GM19463 (cell line): ENCODE results near the gene HEXIM2.
"Not testable (repeated sequence)": the region's sequence is repeated elsewhere in the genome, so short reads cannot be mapped to it uniquely, and the experiment has no call there.

Source experiments
- ATAC-seq: cut with Tn5 transposase; IDR thresholded peaks from one replicate; pipeline ENCODE4 v1.9.1; 2021; ENCODE audit warnings: mild to moderate bottlenecking, moderate library complexity; ENCODE audit not compliant: unreplicated experiment

The HEXIM2 gene

DNA sequence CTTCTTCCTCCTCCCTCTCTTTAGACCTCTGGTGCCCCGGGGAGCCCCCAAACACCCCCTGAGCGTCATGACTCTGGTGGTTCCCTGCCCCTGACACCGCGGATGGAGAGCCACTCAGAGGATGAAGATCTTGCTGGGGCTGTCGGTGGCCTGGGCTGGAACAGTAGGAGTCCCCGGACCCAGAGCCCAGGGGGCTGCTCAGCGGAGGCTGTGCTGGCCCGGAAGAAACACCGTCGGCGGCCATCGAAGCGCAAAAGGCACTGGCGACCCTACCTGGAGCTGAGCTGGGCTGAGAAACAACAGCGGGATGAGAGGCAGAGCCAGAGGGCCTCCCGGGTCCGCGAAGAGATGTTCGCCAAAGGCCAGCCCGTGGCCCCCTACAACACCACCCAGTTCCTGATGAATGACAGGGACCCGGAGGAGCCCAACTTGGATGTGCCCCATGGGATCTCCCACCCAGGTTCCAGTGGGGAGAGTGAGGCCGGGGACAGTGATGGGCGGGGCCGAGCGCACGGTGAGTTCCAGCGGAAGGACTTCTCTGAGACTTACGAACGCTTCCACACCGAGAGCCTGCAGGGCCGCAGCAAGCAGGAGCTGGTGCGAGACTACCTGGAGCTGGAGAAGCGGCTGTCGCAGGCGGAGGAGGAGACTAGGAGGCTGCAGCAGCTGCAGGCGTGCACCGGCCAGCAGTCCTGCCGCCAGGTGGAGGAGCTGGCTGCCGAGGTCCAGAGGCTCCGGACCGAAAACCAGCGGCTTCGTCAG is 7.5 kb downstream of the HEXIM2 start:
- ATAC-seq: no peak

DNA sequence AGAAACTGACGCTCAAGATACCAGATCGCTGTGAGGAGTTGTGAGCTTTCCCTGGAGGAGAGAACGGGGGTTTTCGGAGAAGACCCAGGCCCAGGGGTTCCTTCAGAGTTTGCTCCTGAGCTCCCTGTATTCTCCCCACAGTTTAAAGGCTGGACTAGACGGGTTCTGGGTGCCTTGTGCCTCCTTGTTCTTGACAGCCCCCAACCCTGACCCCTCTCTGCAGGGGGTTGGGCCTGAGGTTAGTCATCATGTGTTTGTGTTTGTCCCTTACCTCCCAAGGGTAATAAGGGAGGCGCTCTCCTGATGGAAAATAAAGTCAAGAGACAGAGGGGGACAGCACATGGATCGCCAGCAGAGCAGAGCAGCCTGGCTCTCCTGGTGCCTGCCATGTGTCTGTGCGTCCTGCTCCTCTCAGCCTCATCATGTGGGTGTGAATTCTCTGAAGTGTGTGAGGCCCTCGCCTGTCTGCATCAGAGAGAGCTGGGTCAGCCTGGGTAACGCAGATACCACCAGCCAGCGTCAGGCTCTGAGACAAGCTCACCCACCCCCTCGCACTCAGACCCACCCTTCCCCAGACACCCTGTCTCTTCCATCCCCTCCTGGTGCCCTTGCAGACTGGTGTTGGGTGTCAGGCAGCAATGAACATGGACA is 8.7 kb downstream of the HEXIM2 start:
- no peak for ATAC-seq

DNA sequence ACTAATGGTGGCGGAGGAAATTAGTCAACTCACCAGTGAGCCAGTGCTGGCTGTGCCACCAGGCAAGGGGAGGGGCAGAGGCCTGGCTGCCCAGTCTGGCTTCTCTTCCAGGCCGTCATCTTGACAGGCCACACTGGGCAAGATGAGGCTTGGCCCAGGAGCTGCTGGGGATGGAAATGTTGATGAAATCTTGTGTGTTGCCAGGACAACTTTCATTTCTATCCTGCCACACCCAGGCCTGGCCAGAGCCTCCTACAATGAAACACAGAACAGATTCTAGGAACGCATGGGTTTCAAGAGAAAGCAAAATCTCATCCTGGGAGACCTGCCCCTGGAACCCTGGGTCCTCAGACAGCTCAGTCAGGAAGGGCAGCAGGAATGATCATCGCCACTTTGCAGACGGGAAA is 9.3 kb downstream of the HEXIM2 start:
- ATAC-seq: no peak

DNA sequence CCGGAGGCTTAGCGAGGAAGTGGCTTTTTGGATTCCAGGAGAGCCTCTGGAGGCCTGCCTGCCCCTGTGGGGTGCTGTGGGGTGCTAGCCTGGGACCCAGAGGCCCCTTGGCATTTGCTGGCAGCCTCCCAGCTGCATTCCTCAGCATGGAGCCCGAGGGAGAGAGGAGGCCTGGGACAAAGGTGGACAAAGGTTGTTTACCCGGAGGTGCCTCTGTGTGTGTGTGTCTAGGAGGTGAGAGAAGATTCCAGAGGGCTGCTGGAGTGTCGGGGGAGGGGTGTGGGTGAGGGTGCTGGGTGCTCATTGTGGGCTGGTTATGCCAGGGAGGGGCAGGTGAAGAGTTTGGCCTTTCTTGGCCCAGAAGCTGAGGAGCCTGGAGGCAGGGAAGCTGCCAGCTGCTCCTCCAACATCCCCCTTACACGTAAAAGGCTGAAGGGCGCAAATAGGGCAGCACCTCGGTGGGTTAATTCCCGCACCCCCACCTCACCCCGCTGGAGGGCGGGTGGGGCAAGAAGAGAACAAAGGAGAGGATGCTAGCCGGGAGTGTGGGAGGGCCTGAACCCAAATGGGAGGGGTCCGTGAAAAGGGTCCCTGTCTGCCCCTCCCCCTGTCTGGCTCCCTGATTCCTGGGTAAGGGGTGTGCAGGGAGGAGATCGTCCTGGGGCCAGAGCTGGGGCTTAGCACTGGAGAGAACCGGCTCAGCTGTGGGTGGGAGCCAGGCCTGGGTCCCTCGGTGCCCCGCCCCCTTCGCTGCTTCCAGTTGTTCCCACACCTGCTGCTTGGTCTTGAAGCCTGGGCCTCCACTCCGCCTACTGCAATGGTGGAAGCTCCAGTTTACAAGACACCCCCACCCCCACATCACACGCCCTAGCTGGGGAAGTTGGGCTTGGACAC is 9.9 kb downstream of the HEXIM2 start:
- ATAC-seq: no peak

DNA sequence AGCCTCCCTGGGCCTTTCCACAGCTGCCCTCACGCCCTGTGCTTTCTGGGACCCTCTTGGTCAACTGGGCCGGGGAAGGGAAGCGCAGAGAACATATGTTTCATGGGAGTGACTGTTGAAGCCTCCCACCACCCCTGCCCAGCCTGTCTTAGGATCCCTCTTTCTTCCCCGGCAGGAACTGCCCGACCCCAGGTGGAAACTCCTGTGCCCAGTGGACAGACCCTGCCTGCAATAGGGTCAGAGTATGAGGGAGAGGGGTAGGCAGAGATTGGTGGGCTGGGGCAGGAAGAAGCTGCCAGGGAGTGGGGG is 10.5 kb downstream of the HEXIM2 start:
- ATAC-seq: no peak

DNA sequence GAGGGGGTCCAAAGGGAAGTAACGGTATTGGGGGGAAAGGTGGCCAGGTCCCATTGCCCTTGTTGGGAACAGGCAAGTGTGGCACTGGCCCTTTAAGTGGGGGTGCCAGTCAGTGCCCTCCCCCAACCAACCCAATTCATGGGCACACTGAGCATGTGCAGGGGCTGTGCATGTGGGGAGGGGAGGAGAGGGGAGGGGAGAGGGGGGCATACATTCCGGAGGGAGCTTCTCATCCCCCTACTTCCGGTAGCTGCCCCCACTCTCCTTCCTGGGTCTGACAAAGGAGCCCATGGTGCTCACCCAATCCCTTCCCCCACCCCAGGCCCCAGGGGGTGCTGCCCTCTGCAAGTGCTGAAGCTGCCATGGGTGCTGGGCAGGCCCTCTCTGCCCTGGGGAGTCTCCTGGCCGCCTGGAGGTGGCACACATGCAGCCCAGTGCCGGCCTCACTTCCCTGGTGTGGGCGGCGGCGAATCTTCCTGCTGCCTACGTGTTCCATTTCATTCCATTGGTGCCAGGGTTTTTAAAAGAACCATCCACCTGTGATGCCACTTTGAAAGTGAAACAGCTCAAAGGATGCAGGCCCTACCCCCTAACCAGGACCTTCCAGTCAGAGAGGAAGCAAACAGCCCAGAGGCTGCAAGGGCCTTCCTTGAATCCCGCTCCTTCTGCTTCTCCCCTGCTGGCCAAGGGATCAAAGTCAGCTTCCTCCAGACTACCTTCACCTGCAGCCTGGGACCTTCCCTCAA is 11.0 kb downstream of the HEXIM2 start:
- ATAC-seq: no peak

DNA sequence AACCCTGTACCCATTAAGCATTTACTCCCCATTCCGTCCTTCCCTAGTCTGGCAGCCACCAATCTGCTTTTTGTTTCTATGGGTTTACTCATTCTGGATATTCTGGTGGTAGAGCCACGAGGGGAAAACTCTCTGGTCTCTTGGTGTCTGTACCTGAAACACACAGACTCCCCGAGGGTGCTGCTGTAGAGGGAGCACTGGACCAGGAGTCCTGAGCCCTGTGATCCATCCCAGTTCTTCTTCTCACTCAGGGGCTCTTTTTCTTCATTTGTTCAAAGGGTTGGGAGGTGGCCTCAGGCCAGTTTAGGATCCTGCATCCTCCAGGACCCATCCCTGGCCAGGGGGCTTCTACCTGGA is 14.1 kb downstream of the HEXIM2 start:
- no peak for ATAC-seq

DNA sequence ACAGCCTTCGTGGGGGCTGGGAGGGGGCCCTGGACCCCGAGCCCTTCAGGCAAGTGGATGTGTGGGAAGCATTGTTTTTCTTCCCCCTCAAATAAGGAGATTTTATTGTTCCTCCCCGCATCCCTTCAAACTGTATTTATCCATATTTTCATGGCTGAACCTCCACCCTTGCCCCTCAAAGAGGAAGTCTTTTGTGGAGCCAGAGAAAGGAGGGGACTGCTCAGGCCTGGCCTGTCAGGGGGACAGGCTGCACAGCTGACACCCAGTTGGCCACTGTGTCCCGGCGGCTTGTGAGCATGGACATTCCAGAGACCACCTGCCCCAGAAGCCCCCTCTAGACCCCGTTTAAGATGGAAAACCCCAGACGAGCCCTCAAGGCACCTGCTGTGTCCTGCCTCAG is 15.9 kb downstream of the HEXIM2 start:
- ATAC-seq: no peak

DNA sequence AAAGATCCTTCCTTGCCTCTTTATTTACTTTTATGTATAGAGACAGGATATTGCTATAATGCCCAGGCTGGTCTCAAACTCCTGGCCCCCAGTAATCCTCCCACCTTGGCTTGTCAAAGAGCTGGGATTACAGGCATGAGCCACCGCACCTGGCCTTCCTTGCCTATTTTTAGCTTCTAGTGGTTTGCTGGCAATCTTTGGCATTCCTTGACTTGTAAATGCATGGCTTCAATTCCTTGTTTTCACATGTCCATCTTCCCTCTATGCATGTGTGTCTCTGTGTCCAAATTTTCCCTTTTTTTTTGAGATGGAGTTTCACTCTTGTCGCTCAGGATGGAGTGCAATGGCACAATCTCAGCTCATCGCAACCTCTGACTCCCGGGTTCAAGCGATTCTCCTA is 22.5 kb downstream of the HEXIM2 start:
- ATAC-seq: no peak

DNA sequence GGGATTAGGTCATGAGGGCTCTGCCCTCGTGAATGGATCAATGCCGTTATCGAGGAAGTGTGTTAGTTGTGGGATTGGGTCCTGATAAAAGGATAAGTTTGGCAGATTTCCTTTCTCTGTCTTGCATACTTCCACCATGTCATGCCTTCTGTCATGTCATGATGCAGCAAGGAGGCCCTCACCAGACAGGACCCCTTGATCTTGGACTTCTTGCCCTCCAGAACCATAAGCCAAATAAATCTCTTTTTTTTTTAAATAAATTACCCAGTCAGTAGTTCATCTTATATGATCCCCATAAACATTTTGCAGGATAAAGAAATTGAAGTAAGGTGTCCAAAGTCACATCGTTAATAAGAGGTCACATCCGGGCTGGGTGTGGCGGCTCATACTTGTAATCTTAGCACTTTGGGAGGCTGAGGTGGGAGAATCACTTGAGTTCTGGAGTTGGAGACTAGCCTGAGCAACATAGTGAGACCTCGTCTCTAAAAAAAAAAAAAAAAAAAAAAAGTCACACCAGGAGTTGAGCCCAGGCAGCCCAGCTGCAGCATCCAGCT is 25.2 kb downstream of the HEXIM2 start:
- ATAC-seq: no peak

DNA sequence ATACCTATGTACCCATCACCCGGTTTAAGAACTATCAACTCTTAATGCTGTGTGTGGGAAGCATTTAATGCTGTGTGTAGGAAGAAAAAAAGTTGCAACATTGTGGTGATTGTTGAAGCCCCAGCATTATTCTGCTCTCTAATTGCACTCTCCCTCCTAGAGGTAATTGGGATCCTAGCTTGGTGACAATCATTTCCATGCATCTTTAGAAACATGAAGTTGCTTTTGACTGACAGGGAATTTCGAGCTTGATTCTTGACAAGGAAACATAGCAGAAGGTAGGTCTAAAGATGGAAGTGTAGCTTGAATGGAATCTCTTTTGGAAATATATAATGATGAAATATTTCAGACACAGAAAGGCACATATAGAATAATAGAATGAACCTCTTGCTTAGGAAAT is 27.3 kb downstream of the HEXIM2 start:
- ATAC-seq: no peak

DNA sequence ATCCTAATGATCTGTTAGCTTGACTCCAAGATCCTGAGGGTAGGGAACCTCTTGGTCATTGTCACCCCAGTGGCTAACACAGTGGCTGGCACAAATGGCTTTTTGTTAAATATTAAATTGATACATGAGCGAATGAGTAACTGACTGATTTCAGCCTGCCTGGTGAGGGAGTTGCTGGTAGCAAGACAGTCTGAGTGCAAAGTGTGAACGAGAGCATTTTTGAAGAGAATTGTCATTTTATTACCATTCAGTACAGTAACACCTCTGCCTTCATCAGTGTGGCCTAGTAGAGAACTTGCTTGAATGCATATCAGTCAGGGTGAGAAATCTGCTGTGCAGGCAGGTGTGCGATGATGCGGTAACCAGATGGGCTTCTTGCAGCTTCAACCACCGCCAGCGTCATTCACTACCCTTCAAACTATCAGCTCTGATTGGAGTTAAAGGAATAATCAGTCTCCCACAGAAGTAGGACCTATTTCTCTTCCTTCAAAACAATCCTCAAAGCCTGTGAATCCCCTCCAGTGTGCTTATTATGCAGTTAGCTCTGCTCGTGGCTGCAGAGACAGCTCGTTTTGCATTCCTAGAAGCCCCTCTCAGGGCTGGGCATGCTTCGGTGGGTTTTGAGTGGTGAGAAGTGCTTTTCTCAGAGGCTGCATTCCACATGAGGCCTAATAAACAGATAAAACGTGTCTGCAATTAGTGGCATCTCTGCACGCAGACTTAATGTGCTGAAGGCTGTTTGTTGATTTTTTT is 29.0 kb downstream of the HEXIM2 start:
- ATAC-seq: no peak

DNA sequence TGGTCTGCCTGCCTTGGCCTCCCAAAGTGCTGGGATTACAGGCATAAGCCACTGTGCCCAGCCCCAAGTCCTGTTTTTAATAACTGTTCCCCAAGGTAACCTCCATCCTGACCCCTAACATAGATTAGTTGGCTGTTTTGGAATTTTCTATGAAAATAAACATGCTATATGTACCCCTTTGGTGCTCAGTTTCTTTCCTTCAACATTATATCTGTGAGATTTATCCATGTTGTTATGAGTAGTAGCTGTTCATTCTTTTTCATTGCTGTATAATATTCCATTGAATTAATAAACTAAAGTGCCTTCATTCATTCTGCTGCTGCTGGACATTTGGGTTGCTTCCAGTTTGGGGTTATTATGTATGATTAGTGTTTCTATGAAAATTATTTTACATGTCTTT is 33.7 kb downstream of the HEXIM2 start:
- no peak for ATAC-seq

DNA sequence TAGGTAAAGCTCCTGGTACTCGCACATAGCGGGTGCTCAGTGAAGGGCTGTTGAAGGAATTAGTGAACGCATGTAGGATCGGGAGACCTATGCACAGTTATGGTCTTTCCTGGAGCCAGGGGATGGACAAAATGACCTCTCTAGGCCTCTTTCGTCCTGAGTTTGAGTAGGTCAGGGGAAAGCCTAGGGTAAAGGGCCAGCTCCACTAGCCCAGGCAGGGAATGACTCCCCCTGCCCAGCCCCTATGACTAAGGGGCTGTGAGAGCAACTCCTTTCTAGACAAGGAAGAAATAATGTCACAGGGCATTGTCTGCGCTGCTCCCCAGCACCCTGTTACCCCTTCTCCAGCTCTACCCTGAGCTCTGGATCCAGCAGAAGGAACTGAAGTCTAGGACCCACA is 35.4 kb downstream of the HEXIM2 start:
- no peak for ATAC-seq

DNA sequence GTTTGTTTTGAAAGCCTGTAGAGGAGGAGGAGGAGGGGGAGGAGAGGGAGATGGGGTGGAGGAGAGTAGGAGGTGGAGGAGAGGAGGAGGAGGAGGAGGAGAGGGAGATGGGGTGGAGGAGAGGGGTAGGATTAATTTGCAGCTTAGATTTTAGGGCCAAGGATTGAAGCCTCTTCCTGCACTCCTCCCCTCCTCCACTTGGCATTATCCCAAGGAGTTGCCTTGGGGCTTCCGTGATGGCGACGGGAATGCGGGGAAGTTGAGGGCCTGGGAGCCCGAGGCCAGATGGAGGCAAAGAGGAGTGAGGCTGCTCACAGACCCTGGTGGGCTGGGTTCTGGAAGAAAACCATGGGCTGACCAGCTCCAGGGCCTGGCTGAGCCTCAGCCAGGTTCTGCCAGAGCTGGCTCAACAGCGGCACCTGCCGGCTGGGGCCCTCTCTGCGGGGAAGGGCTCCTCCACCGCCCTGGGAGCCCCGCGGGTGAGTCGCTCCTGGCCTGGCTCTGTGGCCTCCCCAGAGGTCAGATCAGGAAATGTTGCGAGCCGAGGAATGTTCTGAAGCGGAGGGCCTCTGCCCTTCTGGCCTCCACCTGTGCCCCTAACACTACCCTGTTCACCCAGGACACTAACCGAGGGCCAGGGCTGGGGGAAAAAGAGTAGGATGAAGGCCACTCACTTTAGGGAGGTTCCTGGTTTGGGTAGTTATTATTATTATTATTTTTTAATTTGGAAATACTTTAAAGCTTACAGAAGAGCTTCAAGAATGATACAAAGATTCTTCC is 36.1 kb downstream of the HEXIM2 start:
- peak; percentile 85 for ATAC-seq

DNA sequence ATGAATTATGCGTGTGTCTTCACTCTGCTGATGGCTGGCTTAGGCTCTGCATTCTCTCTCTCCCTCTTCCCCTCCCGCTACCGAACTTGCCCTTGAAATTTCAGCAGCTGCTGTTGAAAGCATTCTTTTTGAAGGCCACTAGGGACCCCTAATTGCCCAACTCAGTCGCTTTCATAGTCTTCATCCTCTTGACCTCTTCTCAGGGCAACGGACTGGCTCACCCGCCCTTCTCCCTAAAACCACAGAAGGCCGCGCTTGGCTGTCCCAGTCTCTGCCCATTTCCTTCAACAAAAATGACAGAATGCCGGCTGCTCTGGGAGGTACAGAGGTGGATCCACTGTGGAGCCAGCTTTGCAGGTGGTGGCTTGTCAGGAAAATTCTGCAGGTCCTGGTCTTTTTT is 39.0 kb downstream of the HEXIM2 start:
- ATAC-seq: no peak

DNA sequence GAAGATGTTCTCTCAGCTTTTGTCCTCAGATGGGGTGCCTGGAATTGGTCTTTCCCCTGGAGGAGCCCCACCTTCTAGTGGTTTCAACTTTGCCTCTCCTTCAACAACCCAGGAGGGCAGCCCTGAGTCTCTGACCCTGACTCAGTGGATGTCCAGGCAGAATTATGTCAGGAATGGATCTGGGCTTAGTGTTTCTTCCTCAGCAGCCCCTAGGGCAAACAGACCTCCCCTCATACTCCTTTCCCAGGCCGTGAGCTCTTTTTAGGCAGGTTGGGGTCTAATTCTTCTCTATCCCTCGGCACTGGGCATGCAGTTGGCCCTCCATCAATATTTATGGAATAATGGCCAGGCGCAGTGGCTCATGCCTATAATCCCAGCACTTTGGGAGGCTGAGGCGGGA is 39.8 kb downstream of the HEXIM2 start:
- no peak for ATAC-seq

DNA sequence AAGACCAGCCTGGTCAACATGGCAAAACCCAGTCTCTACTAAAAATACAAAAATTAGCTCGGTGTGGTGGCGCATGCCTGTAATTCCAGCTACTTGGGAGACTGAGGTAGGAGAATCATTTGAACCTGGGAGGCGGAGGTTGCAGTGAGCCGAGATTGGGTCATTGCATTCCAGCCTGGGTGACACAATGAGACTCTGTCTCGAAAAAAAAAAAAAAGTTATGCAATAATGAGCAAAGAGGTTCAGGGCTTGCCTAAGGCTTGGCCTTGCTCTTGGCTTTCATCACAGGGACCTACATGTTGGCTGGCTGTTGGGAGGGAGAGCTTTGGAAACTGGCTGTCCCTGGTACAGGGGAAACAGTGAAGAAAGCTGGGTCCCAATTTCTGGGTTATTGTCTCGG is 40.2 kb downstream of the HEXIM2 start:
- ATAC-seq: not testable (repeated sequence)

DNA sequence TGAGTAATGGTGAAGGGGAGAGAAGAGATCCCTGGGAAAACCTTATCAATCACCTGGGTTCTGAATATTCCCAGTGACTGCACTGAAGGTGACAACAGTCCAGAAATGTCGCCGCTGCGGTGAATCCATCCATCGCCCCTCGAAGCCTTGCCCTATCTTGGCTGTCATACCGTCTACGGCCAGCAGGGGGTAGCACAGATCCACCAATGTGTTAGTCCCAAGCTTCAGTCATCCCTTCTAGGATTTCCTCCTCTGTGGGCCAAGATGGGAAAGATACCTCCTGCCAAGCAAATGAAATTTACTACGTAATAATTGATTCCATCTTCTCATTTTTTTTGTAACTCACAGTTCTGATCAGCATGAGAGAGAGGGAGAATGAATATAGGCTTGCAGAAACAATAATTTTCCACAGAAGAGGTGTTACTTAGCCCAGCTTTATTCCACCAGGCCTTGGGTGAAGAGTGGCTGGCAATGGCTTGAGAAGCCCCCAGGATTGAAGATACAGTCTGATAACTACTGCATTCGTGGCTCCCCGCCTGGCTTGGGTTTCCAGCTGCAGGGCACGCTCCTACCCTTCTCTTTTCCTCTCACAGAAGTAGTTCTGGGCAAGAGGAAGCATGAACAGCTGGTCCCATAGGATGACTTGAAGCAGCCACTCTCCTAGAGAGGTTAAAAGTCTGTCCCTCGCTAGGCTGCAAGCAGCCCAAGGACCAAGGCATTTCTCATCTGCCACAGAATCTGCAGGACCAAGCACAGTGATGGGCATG is 57.4 kb downstream of the HEXIM2 start:
- ATAC-seq: no peak
